HG03565 (cell line): ENCODE measurements around the gene AGO4.

Source experiments
- ATAC-seq: cut with Tn5 transposase; IDR thresholded peaks from one replicate; pipeline ENCODE4 v1.9.1; 2021; ENCODE audit warnings: mild to moderate bottlenecking, moderate library complexity; ENCODE audit not compliant: unreplicated experiment

Gene AGO4

GRCh38 chr1:35893051-35893879, 85.4 kb downstream of the AGO4 start:
- no peak for ATAC-seq

DNA sequence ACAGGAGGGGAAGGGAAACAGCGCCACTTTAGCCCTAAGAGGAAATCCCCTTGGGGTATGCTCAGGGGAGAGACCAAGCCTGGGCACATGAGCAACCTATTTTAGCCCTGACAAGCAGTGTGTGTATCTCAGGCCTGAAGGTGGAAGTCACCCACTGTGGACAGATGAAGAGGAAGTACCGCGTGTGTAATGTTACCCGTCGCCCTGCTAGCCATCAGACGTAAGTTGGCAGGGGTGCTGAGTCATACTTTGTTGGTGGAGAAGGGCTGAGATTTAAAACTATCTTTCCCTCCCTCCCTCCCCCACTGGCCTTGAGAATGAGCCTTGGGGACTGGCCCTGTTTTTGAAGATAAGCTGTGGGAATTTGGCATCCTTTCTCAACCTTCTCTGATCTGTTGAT, 86.4 kb downstream of the AGO4 start:
- ATAC-seq, result peak; percentile 43

DNA sequence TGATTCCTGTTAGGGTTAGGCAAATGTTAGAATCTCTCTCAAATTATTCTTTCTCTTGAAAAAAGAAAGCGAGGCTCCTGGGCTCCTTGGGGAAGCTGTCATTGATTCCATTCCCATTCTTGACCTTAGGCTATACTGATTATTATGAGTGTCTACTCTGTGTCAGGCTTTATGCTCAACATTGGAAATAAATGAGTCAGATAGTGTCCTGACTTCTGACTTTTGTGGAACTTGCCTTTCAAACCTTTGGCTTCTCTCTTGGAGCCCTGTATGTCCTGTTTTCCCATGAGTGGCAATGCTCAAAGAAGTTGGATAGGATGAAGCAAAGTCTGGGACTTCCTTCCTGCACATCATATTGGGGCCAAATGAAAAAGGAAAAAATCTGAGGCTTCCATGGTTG, 86.8 kb downstream of the AGO4 start:
- ATAC-seq, result no peak

DNA sequence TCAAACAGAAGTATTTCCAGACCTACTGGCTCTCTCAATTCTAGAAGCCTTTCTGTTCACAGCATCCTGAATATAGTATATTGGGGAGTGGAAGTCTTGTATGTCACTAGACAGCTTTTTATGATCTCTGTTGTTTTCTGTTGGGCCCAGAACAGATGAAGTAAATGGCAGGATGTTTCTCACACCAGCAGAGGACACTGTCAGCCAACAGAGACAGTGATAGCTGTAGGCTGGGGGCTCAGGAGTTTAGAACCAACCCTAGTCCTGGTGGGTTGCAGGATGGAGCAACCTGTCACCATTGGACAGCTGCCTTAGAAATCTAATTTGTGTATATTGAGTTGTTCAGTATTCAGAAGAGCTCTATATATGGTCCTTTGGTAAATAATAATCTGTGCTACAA, 92.1 kb downstream of the AGO4 start:
- ATAC-seq, result no peak

GRCh38 chr1:35901235-35901634, 93.4 kb downstream of the AGO4 start:
- ATAC-seq, result no peak

GRCh38 chr1:35902671-35903070, 94.9 kb downstream of the AGO4 start:
- no peak for ATAC-seq
